GM12878 (cell line): Measurements from ENCODE around the gene SEC23A. TPM values are rescaled to one million over a fixed set of nuclear protein-coding genes. Genes with fewer than 3 reads are reported as not detected.
"Not testable (repeated sequence)": the region's sequence is repeated elsewhere in the genome, so short reads cannot be mapped to it uniquely, and the experiment has no call there.

Source experiments
- ATAC-seq: fragments of 200-7000 bp; cut with Tn5 transposase; 3 replicates; pipeline ENCODE4 v1.9.1; 2020; ENCODE audit warnings: mild to moderate bottlenecking, moderate library complexity
- BruUV-seq: library from RNA; stranded (reverse); fragments of 400-500 nt; replicated peaks from 2 replicates; lab custom pipeline; 2021; lab: Mats Ljungman, UMichigan
- CTCF ChIA-PET: fragments of 300-600 bp; sonication (Branson Sonifier 250); formaldehyde crosslinking; extraction: SDS; loops from one replicate; lab custom pipeline; 2021; ENCODE audit warnings: inconsistent platforms; lab: Yijun Ruan, JAX
- POLR2A ChIA-PET: fragments of 350-600 bp; formaldehyde crosslinking; extraction: SDS; loops from one replicate; lab custom pipeline; 2021; ENCODE audit warnings: inconsistent platforms; lab: Charles Lee
- RAD21 ChIA-PET: fragments of 300-600 bp; sonication (Branson Sonifier 250); formaldehyde crosslinking; loops from one replicate; lab custom pipeline; 2023; ENCODE audit warnings: antibody characterized with exemption; ENCODE audit not compliant: unreplicated experiment; lab: Charles Lee
- SMC1A ChIA-PET: fragments of 300-600 bp; sonication (Branson Sonifier 250); formaldehyde crosslinking; loops from one replicate; lab custom pipeline; 2023; ENCODE audit not compliant: unreplicated experiment, uncharacterized antibody; lab: Charles Lee
- DNase-seq: peaks from one replicate; pipeline ENCODE4 v3.0.0-alpha.2; 2011; ENCODE audit warnings: low read depth, low spot score
- FAIRE-seq: peaks from 3 replicates; lab custom pipeline; 2011; peaks lifted over from hg19 to GRCh38; lab: Jason Lieb, UNC
- H2AFZ ChIP-seq: 2 replicates; pipeline ENCODE4 v1.6.0; 2011; ENCODE audit warnings: low read depth, low read length, control low read depth; ENCODE audit not compliant: control insufficient read depth
- H3K27ac ChIP-seq: 2 replicates; pipeline ENCODE4 v1.5.1; 2011; ENCODE audit warnings: control low read depth; ENCODE audit not compliant: control insufficient read depth, insufficient read depth
- H3K27me3 ChIP-seq, 2 experiments: replicated peaks in 1 of 2; 2 replicates each; pipeline versions ENCODE4 v1.6.0 to v1.6.1; 2011; ENCODE audit warnings: low read length in 1 of 2; ENCODE audit not compliant: control insufficient read depth in 2 of 2, insufficient read depth in 2 of 2
- H3K36me3 ChIP-seq, 2 experiments: 2 replicates each; pipeline ENCODE4 v1.5.1; 2011; ENCODE audit warnings: low read length in 1 of 2; ENCODE audit not compliant: control insufficient read depth in 2 of 2, insufficient read depth in 2 of 2
- H3K4me1 ChIP-seq: 2 replicates; pipeline ENCODE4 v1.6.1; 2011; ENCODE audit warnings: mild to moderate bottlenecking, low read length, moderate library complexity, mixed read lengths; ENCODE audit not compliant: control insufficient read depth, insufficient read depth
- H3K4me2 ChIP-seq: 2 replicates; pipeline ENCODE4 v1.6.0; 2011; ENCODE audit warnings: control low read depth; ENCODE audit not compliant: control insufficient read depth, insufficient read depth
- H3K4me3 ChIP-seq: fragments of 200-600 bp; sonication (generic); 2 replicates; pipeline ENCODE4 v1.5.1; 2016
- H3K79me2 ChIP-seq: 2 replicates; pipeline ENCODE4 v1.6.0; 2011; ENCODE audit warnings: low read length; ENCODE audit not compliant: control insufficient read depth, insufficient read depth
- H3K9ac ChIP-seq: 2 replicates; pipeline ENCODE4 v1.8.0; 2011; ENCODE audit warnings: low read length, control low read depth, mixed read lengths; ENCODE audit not compliant: control insufficient read depth, insufficient read depth
- H3K9me3 ChIP-seq: replicated peaks from 3 replicates; pipeline ENCODE4 v1.5.1; 2011; ENCODE audit warnings: mild to moderate bottlenecking, low read length; ENCODE audit not compliant: control insufficient read depth, insufficient read depth
- H4K20me1 ChIP-seq: 2 replicates; pipeline ENCODE4 v1.6.0; 2011; ENCODE audit not compliant: control insufficient read depth, insufficient read depth
- BHLHE40 ChIP-seq, 2 experiments: fragments of 450-650 bp in 1 of 2; IDR thresholded peaks; 2 replicates each; pipeline ENCODE4 v1.6.1; 2011 to 2017; ENCODE audit warnings: low read depth in 2 of 2, borderline replicate concordance in 1 of 2, improper control_type of control experiment in 1 of 2, low read length in 1 of 2, mild to moderate bottlenecking in 1 of 2
- HDGF ChIP-seq: fragments of 450-650 bp; IDR thresholded peaks from 2 replicates; pipeline ENCODE4 v1.6.1; 2016; ENCODE audit warnings: antibody characterized with exemption
- IKZF2 ChIP-seq, 2 experiments: fragments of 450-650 bp; IDR thresholded peaks; 2 replicates each; pipeline ENCODE4 v1.6.1; 2017; ENCODE audit warnings: mild to moderate bottlenecking in 2 of 2, moderate library complexity in 2 of 2
- MEF2B ChIP-seq: fragments of 450-650 bp; IDR thresholded peaks from 2 replicates; pipeline ENCODE4 v1.6.1; 2018; ENCODE audit warnings: mild to moderate bottlenecking, moderate library complexity; ENCODE audit not compliant: partially characterized antibody, poor library complexity, severe bottlenecking
- MTA2 ChIP-seq: fragments of 450-650 bp; IDR thresholded peaks from 2 replicates; pipeline ENCODE4 v1.6.1; 2016; ENCODE audit warnings: low read depth, mild to moderate bottlenecking, moderate library complexity
- SMAD1 ChIP-seq: fragments of 450-650 bp; IDR thresholded peaks from 2 replicates; pipeline ENCODE4 v1.6.1; 2018; ENCODE audit warnings: mild to moderate bottlenecking, low read depth; ENCODE audit not compliant: partially characterized antibody
- YY1 ChIP-seq: IDR thresholded peaks from 2 replicates; pipeline ENCODE4 v1.6.1; 2011; ENCODE audit warnings: low read depth, mild to moderate bottlenecking, low read length
- ZNF217 ChIP-seq: fragments of 450-650 bp; IDR thresholded peaks from 2 replicates; pipeline ENCODE4 v1.6.1; 2017; ENCODE audit warnings: antibody characterized with exemption, mild to moderate bottlenecking
- WGBS: methylation state at CpG from one replicate; pipeline ENCODE4 v1.1.6; 2016; ENCODE audit warnings: low lambda C conversion rate; ENCODE audit not compliant: insufficient replicate concordance, insufficient coverage; ENCODE audit errors: missing lambda C conversion rate; 5-methylcytosine and 5-hydroxymethylcytosine counted together
- in situ Hi-C: fragments of 300-500 bp; cut with MboI; formaldehyde crosslinking; loops from 9 replicates; pipeline ENCODE4 v1.14.3; 2018; ENCODE audit warnings: mixed read lengths
- intact Hi-C: fragments of 100-400 bp; cut with micrococcal nuclease; formaldehyde crosslinking; loops from one replicate; pipeline ENCODE4 v1.14.2; 2022; ENCODE audit not compliant: unreplicated experiment
- polyA plus RNA-seq, 11 experiments: library from polyadenylated mRNA; depleted of rRNA in 4 of 11; unstranded in 6 of 11; stranded (reverse) in 5 of 11; fragments of >200 nt; fragmentation: Nextera tagmentation in 4 of 11; fragmentation: Illumina TruSeq in 1 of 11; extraction: Ambion mirVana in 4 of 11; extraction: Trizol in 1 of 11; gene quantifications; 1 replicate in 1 of 11; 2 replicates in 10 of 11; pipeline versions ENCODE4 v1.2.1 to v1.2.3, GENCODE V29; 2011 to 2016; ENCODE audit warnings: inconsistent platforms in 2 of 11, missing spikeins in 2 of 11, low read depth in 1 of 11
- total RNA-seq, 4 experiments: library from RNA; depleted of rRNA in 3 of 4; stranded (reverse); fragments of >200 nt in 3 of 4; fragmentation: Illumina TruSeq in 1 of 4; extraction: Trizol in 1 of 4; gene quantifications; 2 replicates each; pipeline versions ENCODE4 v1.2.1 to v1.2.3, GENCODE V29; 2013 to 2021
- TF ChIP-seq, protein P1 (sequence below): fragments of 450-650 bp; IDR thresholded peaks from 2 replicates; pipeline ENCODE4 v1.6.1; 2017; ENCODE audit warnings: mild to moderate bottlenecking, moderate library complexity

The SEC23A gene
- total and polyA plus RNA-seq, 10 of the 15 experiments (the other 5 are each of a cell fraction or from before 2014, with no cell fraction given) = 13.6 to 63.8 (median 37.3) TPM

DNA sequence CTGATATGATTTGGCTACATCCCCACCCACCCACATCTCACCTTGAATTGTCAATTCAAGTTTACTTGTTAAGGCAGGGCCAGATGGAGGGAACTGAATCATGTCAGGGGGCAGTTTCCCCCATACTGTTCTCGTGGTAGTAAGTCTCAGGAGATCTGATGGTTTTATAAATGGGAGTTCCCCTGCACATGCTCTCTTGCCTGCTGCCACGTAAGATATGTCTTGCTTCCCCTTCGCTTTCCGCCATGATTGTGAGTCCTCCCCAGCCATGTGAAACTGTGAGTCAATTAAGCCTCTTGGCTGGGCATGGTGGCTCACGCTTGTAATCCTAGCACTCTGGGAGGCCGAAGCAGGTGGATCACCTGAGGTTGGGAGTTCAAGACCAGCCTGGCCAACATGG, 57.1 kb downstream of the SEC23A start:
- BruUV-seq, H3K79me2 ChIP-seq, FAIRE-seq, H4K20me1 ChIP-seq, intact Hi-C loops, SMC1A ChIA-PET, H3K9ac ChIP-seq, H3K9me3 ChIP-seq, in situ Hi-C loops, RAD21 ChIA-PET, H3K4me2 ChIP-seq, H3K4me1 ChIP-seq, CTCF ChIA-PET, DNase-seq, POLR2A ChIA-PET, H3K4me3 ChIP-seq, H3K27me3 ChIP-seq, H2AFZ ChIP-seq, H3K27ac ChIP-seq: not testable (repeated sequence)
- WGBS = 32% methylated on average over 6 of the region's 6 CpGs
- TF ChIP-seq YY1 (peak; percentile 70; the same call in 1 of the 2 replicates), MTA2 (0 out of 2 replicates have a peak, but pooled peaks have one; percentile 19), ZNF217 (peak; percentile 81), IKZF2 (IDR thresholded peaks at IDR 0.05) (peak in 1 of 2 experiments; percentile 35; a peak in 2 of 4 replicates), BHLHE40 (IDR thresholded peaks at IDR 0.05; ENCODE audit: borderline replicate concordance in 1 of 2, low read depth in 2 of 2, low read length in 1 of 2) (peak; percentile 39 to 82; a peak in 2 of 4 replicates), HDGF (peak; percentile 25; the same call in 1 of the 2 replicates), MEF2B (peak; percentile 68), SMAD1 (peak; percentile 18)
- TF ChIP-seq, protein P1, sequence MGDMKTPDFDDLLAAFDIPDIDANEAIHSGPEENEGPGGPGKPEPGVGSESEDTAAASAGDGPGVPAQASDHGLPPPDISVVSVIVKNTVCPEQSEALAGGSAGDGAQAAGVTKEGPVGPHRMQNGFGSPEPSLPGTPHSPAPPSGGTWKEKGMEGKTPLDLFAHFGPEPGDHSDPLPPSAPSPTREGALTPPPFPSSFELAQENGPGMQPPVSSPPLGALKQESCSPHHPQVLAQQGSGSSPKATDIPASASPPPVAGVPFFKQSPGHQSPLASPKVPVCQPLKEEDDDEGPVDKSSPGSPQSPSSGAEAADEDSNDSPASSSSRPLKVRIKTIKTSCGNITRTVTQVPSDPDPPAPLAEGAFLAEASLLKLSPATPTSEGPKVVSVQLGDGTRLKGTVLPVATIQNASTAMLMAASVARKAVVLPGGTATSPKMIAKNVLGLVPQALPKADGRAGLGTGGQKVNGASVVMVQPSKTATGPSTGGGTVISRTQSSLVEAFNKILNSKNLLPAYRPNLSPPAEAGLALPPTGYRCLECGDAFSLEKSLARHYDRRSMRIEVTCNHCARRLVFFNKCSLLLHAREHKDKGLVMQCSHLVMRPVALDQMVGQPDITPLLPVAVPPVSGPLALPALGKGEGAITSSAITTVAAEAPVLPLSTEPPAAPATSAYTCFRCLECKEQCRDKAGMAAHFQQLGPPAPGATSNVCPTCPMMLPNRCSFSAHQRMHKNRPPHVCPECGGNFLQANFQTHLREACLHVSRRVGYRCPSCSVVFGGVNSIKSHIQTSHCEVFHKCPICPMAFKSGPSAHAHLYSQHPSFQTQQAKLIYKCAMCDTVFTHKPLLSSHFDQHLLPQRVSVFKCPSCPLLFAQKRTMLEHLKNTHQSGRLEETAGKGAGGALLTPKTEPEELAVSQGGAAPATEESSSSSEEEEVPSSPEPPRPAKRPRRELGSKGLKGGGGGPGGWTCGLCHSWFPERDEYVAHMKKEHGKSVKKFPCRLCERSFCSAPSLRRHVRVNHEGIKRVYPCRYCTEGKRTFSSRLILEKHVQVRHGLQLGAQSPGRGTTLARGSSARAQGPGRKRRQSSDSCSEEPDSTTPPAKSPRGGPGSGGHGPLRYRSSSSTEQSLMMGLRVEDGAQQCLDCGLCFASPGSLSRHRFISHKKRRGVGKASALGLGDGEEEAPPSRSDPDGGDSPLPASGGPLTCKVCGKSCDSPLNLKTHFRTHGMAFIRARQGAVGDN = peak; percentile 63
- ATAC-seq = peak; percentile 83
- H3K36me3 ChIP-seq = peaks cover 1 to 30% of the 10 kb centered on the region in 2 experiments; a peak in 3 of 4 replicates
